T-helper 17 cell (primary cell): ENCODE measurements around the gene INSYN2A. TPM values are rescaled to one million over a fixed set of nuclear protein-coding genes. Genes with fewer than 3 reads are reported as not detected.

Source experiments
- ATAC-seq: fragments of 150-1000 bp; cut with Tn5 transposase; 2 replicates; pipeline ENCODE4 v1.10.0; 2021; ENCODE audit warnings: mild to moderate bottlenecking, moderate library complexity
- DNase-seq, 3 donors: peaks; one replicate each; pipeline versions ENCODE4 v3.0.0 to v3.0.0-alpha.2; 2020 to 2021
- H3K9me3 ChIP-seq: one replicate; pipeline ENCODE4 v1.7.0; 2013; ENCODE audit warnings: low read length, mild to moderate bottlenecking; ENCODE audit not compliant: control insufficient read depth, poor library complexity, severe bottlenecking
- H3K27ac Mint-ChIP-seq: one replicate; pipeline ENCODE4 v1.8.0; 2022; ENCODE audit warnings: mild to moderate bottlenecking, moderate library complexity, mixed read lengths
- H3K27me3 Mint-ChIP-seq: one replicate; pipeline ENCODE4 v1.8.0; 2022; ENCODE audit warnings: mixed read lengths
- H3K36me3 Mint-ChIP-seq: one replicate; pipeline ENCODE4 v1.8.0; 2022; ENCODE audit warnings: low read depth, mixed read lengths
- H3K4me1 Mint-ChIP-seq: one replicate; pipeline ENCODE4 v1.8.0; 2022; ENCODE audit warnings: mild to moderate bottlenecking, mixed read lengths
- H3K4me3 Mint-ChIP-seq: one replicate; pipeline ENCODE4 v1.8.0; 2022; ENCODE audit warnings: mild to moderate bottlenecking, moderate library complexity, mixed read lengths
- total RNA-seq, 4 donors: library from RNA in 2 of 4; stranded (reverse) in 2 of 4; gene quantifications; one replicate each; pipeline ENCODE4 v1.2.3 and lab custom pipeline; 2022 to 2026

Gene INSYN2A
- total RNA-seq (not detected), total RNA-seq (lab: John Stamatoyannopoulos, UW) (0 reads per million in 2 donors)

DNA sequence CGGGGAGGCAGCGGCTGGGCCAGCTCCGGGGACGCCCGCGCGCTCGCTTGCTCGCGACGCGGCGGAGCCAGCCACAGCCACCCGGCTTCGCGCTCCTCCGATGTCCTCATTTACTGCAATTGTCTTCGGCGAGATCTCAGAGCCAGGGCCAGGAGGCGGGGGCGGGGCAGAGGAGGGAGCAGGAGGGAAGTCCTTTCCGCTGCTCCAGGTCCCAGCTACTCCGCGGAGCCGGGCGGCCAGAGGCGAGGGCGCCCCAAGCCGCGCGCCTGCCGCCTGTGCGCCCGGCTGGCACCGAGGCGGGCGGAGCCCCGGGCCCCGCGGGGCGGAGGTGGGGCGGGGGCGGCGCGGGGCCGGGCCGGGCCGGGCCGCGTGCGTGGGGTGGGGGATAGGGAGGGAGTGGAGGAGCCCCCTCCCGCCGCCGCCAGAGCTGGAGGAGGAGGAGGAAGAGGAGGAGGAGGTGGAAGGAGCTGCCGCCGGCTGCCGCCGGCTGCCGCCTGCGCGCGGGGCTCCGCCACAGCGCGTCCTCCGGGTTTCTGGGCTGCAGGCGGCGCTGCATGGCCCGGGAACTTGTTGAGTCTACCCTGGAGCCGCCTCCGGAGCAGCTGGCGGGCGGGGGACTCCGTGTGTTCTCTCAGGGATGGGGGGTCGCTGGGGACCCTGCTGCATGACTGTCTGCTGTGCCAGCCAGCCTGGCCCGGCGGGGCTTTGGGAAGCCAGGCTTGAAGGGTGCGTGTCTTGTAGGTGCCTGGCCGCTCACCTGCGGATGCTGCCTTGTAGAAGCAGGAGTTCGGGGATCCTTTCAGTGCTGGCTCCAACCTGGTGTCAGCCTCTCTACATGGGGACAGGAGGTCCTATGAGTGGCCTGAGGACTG is at the start of gene INSYN2A:
INSYN2A (minus strand) TSS at position 310 of the 872 bp plus-strand sequence. CDS start 20,196 bp downstream, outside the sequence.
- DNase-seq, result no peak
- Mint-ChIP-seq H3K27me3 (peaks cover 32% of the 10 kb centered on the region), H3K27ac (no peak within 1 kb of the TSS), H3K4me1 (peaks cover 2% of the 10 kb centered on the region), H3K4me3 (peak within 1 kb of the TSS; percentile 25), H3K36me3 (no peaks in the 10 kb centered on the region)
- H3K9me3 ChIP-seq, result no peaks in the 10 kb centered on the region
- no peak for ATAC-seq

DNA sequence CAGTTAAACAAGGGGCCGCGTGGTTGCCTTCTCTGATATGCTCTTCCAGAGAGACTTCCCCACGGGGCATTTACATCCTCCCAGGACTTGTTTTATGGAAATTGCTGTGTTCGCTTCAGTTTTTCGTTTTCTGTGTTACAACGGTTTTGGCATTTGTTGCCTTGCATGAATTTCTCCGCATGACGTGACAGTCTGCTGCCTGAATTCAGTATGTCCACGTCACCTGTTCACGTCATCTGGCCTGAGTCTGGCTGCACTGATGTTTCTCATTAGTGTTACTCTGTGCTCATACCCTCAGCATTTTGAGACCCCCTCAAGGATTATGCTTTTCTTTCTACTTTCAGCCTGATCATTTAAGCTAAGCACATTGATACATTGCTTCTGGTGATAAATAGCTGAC is 49.1 kb upstream of the INSYN2A start:
- no peak for DNase-seq
- H3K4me1 Mint-ChIP-seq, result no peaks in the 10 kb centered on the region
- ATAC-seq, result no peak
- peaks cover 35% of the 10 kb centered on the region for H3K27me3 Mint-ChIP-seq
- no peaks in the 10 kb centered on the region for H3K9me3 ChIP-seq
- no peak overlapping the region for H3K4me3 Mint-ChIP-seq
- no peak overlapping the region for H3K27ac Mint-ChIP-seq
- no peaks in the 10 kb centered on the region for H3K36me3 Mint-ChIP-seq

DNA sequence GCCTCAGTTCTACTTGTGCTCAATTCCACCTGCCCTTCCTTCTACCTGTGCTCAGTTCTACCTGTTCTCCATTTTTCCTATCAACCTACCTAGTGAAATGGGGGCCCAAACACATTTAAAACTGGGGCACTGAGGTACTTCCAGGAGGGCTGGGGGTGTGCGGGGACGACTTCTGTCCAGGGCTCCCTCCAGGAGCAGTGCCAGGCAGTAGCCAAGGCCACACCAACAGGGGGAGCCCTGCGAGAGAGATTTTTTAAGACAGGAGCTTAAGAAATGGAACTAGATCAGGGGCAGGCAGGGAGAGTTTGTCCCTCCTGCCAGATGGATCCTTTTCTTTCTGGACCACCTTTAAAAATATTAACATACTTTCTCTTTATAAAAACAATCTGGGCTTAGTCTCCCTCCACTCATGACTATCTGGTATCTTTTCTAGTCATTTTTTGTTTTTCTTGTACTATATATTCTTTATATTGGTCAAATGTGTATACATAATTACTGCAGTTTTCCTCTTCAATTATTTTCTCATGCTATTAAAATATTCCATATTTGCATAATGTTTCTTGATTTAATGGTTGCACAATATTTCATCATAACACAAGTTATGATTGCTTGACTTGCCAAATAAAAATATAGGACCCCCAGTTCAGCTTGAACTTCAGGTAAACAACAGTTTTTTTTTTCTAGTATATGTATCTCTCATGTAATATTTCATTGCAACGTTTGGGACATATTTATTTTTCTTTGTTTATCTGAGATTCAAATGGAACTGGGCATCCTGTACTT is 47.3 kb upstream of the INSYN2A start:
- Mint-ChIP-seq H3K27me3 (peaks cover 32% of the 10 kb centered on the region), H3K4me1 (no peaks in the 10 kb centered on the region), H3K4me3 (no peak overlapping the region), H3K27ac (no peak overlapping the region), H3K36me3 (no peaks in the 10 kb centered on the region)
- ATAC-seq (no peak), DNase-seq (no peak)
- H3K9me3 ChIP-seq, result no peaks in the 10 kb centered on the region

GRCh38 chr10:127242914-127243313 is 46.5 kb upstream of the INSYN2A start:
- Mint-ChIP-seq H3K27ac (no peak overlapping the region), H3K27me3 (peaks cover 24% of the 10 kb centered on the region), H3K4me1 (no peaks in the 10 kb centered on the region), H3K36me3 (no peaks in the 10 kb centered on the region), H3K4me3 (no peak overlapping the region)
- DNase-seq (no peak), ATAC-seq (no peak)
- H3K9me3 ChIP-seq, result no peaks in the 10 kb centered on the region

- no peaks in the 10 kb centered on the region for H3K4me1 Mint-ChIP-seq
- H3K36me3 Mint-ChIP-seq, result no peaks in the 10 kb centered on the region
- no peak overlapping the region for H3K27ac Mint-ChIP-seq
- no peak overlapping the region for H3K4me3 Mint-ChIP-seq
- no peak for ATAC-seq
- H3K27me3 Mint-ChIP-seq, result no peaks in the 10 kb centered on the region
- no peaks in the 10 kb centered on the region for H3K9me3 ChIP-seq
- no peak for DNase-seq
These were observed 39.9 kb upstream of the INSYN2A start for GRCh38 chr10:127236266-127236665.

DNA sequence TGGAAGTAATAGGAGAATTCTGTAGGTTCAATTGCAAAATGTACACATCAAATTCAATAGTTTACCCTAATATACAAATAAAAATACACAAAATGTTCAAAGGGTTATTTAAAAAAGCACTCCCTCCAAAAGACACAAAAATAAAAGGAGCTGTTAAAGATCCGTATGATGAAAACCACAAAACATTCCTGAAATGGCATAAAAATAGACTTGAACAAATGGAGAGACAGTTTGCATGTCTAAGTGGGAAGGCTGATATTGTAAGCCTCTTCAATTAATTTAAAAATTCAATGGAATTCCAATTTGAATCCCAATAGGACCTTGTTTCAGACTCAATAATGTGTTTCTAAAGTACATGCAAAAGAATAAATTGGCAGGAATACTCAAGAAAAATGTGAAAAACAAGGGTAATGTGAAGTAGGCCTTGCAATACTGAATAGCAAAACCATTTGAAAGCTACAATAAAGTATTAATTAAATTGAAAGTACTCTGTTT is 38.0 kb upstream of the INSYN2A start:
- ATAC-seq (no peak), DNase-seq (no peak)
- Mint-ChIP-seq H3K27ac (no peak overlapping the region), H3K4me3 (no peak overlapping the region), H3K27me3 (peaks cover 4% of the 10 kb centered on the region), H3K36me3 (no peaks in the 10 kb centered on the region), H3K4me1 (no peaks in the 10 kb centered on the region)
- H3K9me3 ChIP-seq, result no peaks in the 10 kb centered on the region

DNA sequence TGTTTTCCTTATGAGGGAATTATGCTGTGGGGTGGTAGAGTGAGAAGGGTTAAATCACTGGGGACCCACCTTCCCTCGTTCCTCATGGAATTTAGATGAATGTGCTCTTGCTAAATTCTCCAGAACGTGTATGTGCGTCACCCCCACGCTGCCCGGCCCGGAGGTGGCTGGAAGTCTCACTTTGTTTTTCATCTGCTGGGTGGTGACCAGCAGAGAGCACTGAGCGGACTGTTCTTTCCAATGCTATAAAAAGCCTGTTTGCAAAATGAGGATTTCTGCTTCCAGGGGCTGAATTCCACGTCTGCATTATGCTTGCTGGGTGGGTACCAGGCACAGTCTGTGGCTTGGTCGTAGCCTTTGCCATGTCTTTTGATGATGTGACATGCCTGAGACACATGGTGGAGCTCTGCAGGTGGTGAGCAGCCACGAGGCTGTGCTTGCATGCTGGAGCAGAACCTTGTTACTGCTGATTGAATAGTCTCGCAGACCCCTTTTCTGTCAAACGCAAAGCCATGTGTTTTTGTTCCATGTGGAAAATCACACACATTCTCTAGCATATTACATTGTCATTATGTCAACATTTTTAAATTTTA is 31.9 kb upstream of the INSYN2A start:
- DNase-seq (no peak), ATAC-seq (no peak)
- H3K9me3 ChIP-seq, result no peaks in the 10 kb centered on the region
- Mint-ChIP-seq H3K4me3 (no peak overlapping the region), H3K27me3 (peaks cover 4% of the 10 kb centered on the region), H3K36me3 (no peaks in the 10 kb centered on the region), H3K27ac (no peak overlapping the region), H3K4me1 (no peaks in the 10 kb centered on the region)

DNA sequence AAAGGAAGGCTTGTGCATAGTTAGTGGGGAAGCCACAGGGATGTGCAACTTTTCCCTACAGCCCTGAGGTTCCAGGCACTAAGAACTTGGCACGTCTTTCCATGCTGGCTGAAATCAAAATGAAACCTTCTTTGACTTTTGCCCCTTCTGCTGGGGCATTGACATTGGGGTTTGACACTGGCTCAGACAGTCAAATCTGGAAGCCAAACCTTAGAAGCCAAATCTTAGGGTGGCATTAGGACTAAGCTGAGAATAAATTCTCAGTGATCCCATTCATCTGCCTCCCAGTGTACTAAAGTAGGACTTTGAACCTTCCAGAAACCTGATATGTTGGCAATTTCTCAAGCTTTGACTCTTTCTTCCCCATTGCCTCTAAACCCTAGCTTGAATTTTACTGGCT is 31.3 kb upstream of the INSYN2A start:
- Mint-ChIP-seq H3K27ac (no peak overlapping the region), H3K4me3 (no peak overlapping the region), H3K27me3 (peaks cover 4% of the 10 kb centered on the region), H3K36me3 (no peaks in the 10 kb centered on the region), H3K4me1 (no peaks in the 10 kb centered on the region)
- DNase-seq (no peak), ATAC-seq (no peak)
- H3K9me3 ChIP-seq, result no peaks in the 10 kb centered on the region

DNA sequence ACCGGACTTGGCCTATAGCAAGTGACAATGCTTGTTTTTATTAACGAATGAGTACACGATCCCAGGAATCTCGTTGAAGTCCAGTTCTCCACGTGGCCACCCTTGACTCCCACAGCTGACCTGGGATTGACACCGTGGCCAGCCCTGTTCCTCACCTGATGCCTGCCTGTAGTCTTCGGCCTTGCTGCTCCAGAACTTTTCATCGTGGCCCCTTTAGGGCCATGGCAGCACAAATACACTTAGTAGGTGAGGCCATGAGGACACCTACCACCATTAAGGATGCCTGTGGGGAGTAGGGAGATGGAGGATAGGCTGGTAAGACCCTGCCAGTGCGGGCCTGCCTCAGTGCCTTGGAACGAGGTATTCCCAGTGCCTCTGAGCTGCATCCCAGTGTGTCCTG is 30.6 kb upstream of the INSYN2A start:
- H3K9me3 ChIP-seq, result no peaks in the 10 kb centered on the region
- ATAC-seq (no peak), DNase-seq (no peak)
- H3K4me1 Mint-ChIP-seq, result no peaks in the 10 kb centered on the region
- no peaks in the 10 kb centered on the region for H3K36me3 Mint-ChIP-seq
- peaks cover 4% of the 10 kb centered on the region for H3K27me3 Mint-ChIP-seq
- H3K27ac Mint-ChIP-seq, result no peak overlapping the region
- no peak overlapping the region for H3K4me3 Mint-ChIP-seq

- ATAC-seq (no peak), DNase-seq (no peak)
- Mint-ChIP-seq H3K27me3 (no peaks in the 10 kb centered on the region), H3K27ac (no peak overlapping the region), H3K36me3 (peaks cover 2% of the 10 kb centered on the region), H3K4me3 (no peak overlapping the region), H3K4me1 (no peaks in the 10 kb centered on the region)
- H3K9me3 ChIP-seq, result no peaks in the 10 kb centered on the region
These were observed 24.9 kb upstream of the INSYN2A start for GRCh38 chr10:127221281-127221680.

GRCh38 chr10:127218658-127219057 is 22.3 kb upstream of the INSYN2A start:
- H3K27me3 Mint-ChIP-seq, result no peaks in the 10 kb centered on the region
- no peak overlapping the region for H3K4me3 Mint-ChIP-seq
- H3K4me1 Mint-ChIP-seq, result no peaks in the 10 kb centered on the region
- peaks cover 2% of the 10 kb centered on the region for H3K36me3 Mint-ChIP-seq
- ATAC-seq, result no peak
- no peak overlapping the region for H3K27ac Mint-ChIP-seq
- no peaks in the 10 kb centered on the region for H3K9me3 ChIP-seq
- no peak for DNase-seq

DNA sequence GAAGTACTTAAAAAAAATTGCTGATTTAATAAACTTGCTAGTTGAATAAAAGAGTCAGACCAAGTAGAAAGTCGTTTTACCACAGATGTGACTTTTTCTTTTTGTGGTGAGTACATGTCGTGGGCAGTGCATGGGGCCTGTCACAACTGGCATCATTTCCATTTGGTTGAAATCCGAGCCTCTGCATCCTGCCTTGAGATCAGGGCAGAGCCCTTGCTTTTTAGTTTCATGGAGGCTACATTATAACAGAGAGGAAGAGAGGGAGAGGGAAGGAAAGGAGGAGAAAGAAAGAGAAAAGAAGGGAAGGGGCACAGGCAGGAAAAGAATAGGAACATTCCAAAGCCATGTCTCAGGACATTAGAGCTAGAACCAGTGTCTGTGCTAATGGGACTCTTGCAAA is 20.4 kb upstream of the INSYN2A start:
- no peaks in the 10 kb centered on the region for H3K9me3 ChIP-seq
- no peak overlapping the region for H3K27ac Mint-ChIP-seq
- H3K36me3 Mint-ChIP-seq, result peaks cover under 1% of the 10 kb centered on the region
- DNase-seq (no peak), ATAC-seq (no peak)
- H3K27me3 Mint-ChIP-seq, result no peaks in the 10 kb centered on the region
- no peak overlapping the region for H3K4me3 Mint-ChIP-seq
- no peaks in the 10 kb centered on the region for H3K4me1 Mint-ChIP-seq

GRCh38 chr10:127216274-127216673 is 19.9 kb upstream of the INSYN2A start:
- Mint-ChIP-seq H3K4me1 (no peaks in the 10 kb centered on the region), H3K36me3 (no peaks in the 10 kb centered on the region), H3K27me3 (no peaks in the 10 kb centered on the region), H3K27ac (no peak overlapping the region), H3K4me3 (no peak overlapping the region)
- ATAC-seq (no peak), DNase-seq (no peak)
- no peaks in the 10 kb centered on the region for H3K9me3 ChIP-seq
